Osteocyte (in vitro differentiated cells): ENCODE results near the gene GFRA4. TPM values are rescaled to one million over a fixed set of nuclear protein-coding genes. Genes with fewer than 3 reads are reported as not detected.

Experiments used
- DNase-seq: peaks from one replicate; pipeline ENCODE4 v3.0.0; 2021; ENCODE audit warnings: mixed read lengths; ENCODE audit not compliant: unreplicated experiment; ENCODE audit errors: extremely low spot score
- H3K27ac Mint-ChIP-seq: one replicate; pipeline ENCODE4 v1.8.0; 2021; ENCODE audit warnings: mild to moderate bottlenecking, mixed read lengths; ENCODE audit not compliant: unreplicated experiment
- H3K27me3 Mint-ChIP-seq: one replicate; pipeline ENCODE4 v1.8.0; 2021; ENCODE audit warnings: mixed read lengths; ENCODE audit not compliant: unreplicated experiment
- H3K36me3 Mint-ChIP-seq: one replicate; pipeline ENCODE4 v1.8.0; 2021; ENCODE audit warnings: mixed read lengths; ENCODE audit not compliant: unreplicated experiment
- H3K4me1 Mint-ChIP-seq: one replicate; pipeline ENCODE4 v1.8.0; 2021; ENCODE audit warnings: mixed read lengths; ENCODE audit not compliant: unreplicated experiment
- H3K4me3 Mint-ChIP-seq: one replicate; pipeline ENCODE4 v1.8.0; 2021; ENCODE audit warnings: mild to moderate bottlenecking, moderate library complexity, mixed read lengths; ENCODE audit not compliant: unreplicated experiment
- H3K9me3 Mint-ChIP-seq: one replicate; pipeline ENCODE4 v1.8.0; 2021; ENCODE audit warnings: mixed read lengths; ENCODE audit not compliant: unreplicated experiment
- total RNA-seq: library from RNA; stranded (reverse); gene quantifications from 2 replicates; pipeline ENCODE4 v1.2.1, GENCODE V29; 2021
- TF ChIP-seq, protein P1 (sequence below): fragments of 200-600 bp; sonication (generic); IDR thresholded peaks from 2 replicates; pipeline ENCODE4 v1.5.0; 2021; ENCODE audit warnings: antibody characterized with exemption, mild to moderate bottlenecking, moderate library complexity

GFRA4 gene
- total RNA-seq, 1 donor from 2014 or later = not detected

DNA sequence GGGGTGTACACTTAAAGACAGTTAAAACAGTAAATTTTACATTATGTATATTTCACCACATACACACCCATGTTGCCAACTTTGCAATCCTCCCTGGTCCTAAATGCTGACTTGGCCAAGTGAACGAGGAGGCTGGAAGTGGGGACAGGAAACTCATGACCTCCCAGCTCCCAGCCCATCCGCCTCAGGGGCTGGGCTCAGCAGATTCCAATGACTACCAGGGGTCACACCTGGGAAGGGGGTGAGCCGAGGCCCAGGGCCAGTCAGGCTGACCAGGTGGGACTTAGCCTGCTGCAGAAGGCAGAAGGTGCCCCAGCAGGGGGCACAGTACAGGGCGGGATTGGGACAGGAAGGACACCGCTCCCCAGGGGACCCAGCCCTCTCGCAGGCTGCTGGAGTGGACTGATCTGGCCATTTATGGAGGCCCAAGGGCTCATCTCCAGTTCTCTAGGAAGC lies 46.8 kb upstream of the GFRA4 start:
- H3K27me3 Mint-ChIP-seq = no peaks in the 10 kb centered on the region
- TF ChIP-seq, protein P1, sequence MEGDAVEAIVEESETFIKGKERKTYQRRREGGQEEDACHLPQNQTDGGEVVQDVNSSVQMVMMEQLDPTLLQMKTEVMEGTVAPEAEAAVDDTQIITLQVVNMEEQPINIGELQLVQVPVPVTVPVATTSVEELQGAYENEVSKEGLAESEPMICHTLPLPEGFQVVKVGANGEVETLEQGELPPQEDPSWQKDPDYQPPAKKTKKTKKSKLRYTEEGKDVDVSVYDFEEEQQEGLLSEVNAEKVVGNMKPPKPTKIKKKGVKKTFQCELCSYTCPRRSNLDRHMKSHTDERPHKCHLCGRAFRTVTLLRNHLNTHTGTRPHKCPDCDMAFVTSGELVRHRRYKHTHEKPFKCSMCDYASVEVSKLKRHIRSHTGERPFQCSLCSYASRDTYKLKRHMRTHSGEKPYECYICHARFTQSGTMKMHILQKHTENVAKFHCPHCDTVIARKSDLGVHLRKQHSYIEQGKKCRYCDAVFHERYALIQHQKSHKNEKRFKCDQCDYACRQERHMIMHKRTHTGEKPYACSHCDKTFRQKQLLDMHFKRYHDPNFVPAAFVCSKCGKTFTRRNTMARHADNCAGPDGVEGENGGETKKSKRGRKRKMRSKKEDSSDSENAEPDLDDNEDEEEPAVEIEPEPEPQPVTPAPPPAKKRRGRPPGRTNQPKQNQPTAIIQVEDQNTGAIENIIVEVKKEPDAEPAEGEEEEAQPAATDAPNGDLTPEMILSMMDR = no peak
- no peak for DNase-seq
- H3K4me1 Mint-ChIP-seq = peaks cover 24% of the 10 kb centered on the region
- H3K27ac Mint-ChIP-seq = no peak overlapping the region
- no peaks in the 10 kb centered on the region for H3K36me3 Mint-ChIP-seq
- H3K4me3 Mint-ChIP-seq = no peak overlapping the region
- H3K9me3 Mint-ChIP-seq = no peaks in the 10 kb centered on the region

DNA sequence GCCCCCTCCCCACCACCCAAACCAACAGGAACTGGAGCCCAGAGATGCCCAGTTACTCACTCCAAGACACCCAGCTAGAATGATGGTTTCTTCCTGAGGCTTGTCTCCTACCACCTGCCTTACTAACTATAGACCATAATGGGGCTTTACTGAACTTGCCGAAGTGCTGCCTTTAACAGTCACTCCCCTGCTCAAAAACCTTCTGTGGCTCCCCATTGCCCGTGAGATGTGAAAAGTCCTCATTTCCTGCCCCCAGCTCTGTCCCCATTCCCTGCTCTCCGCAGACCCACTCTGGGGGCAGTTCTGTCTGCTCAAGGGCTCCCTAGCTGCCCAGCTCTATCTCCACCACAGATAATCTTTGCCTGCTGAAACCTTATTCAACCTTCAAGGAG lies 44.3 kb upstream of the GFRA4 start:
- Mint-ChIP-seq H3K27ac (peak overlapping the region; percentile 63), H3K4me3 (no peak overlapping the region), H3K36me3 (no peaks in the 10 kb centered on the region), H3K27me3 (no peaks in the 10 kb centered on the region), H3K4me1 (peaks cover 24% of the 10 kb centered on the region), H3K9me3 (no peaks in the 10 kb centered on the region)
- TF ChIP-seq, protein P1 = no peak
- DNase-seq = no peak

DNA sequence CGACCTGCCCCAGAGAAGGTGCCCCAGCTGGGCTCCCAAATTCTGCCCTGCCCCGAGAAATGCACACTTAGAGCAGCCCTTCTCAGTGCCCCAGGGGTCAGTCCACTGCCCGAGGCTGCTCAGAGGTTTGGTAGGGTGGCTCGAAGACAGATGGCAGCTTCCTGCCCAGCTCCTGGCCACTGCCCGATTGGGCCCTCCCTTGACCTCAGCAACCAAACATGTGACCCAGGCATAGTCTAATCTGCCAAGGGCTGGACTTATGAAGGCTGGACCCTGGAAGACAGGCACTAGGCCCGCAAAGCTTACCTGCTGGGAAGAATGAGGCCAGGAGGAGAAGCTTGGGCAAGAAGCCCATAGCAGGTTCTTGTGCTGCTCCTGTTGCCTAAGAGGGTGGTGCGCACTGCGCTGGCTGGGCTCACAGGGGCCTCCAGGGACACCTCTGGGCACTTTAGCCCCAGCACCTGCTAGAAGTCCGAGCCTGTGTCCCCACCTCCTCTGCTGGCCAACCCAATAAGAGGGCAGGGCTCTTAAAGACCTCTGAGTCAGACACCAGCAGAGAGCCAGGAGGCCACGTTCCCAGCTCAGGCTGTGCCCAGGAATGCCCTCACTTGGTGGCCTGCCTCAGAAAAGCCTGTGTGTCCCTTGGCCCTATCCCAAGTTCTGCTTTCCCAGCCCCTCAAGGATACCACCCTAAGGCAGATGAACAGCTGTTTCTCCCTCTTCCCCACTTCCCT lies 43.7 kb upstream of the GFRA4 start:
- DNase-seq = no peak
- H3K27ac Mint-ChIP-seq = peak overlapping the region; percentile 63
- peaks cover 24% of the 10 kb centered on the region for H3K4me1 Mint-ChIP-seq
- TF ChIP-seq, protein P1 = no peak
- no peak overlapping the region for H3K4me3 Mint-ChIP-seq
- H3K9me3 Mint-ChIP-seq = no peaks in the 10 kb centered on the region
- H3K36me3 Mint-ChIP-seq = no peaks in the 10 kb centered on the region
- no peaks in the 10 kb centered on the region for H3K27me3 Mint-ChIP-seq

DNA sequence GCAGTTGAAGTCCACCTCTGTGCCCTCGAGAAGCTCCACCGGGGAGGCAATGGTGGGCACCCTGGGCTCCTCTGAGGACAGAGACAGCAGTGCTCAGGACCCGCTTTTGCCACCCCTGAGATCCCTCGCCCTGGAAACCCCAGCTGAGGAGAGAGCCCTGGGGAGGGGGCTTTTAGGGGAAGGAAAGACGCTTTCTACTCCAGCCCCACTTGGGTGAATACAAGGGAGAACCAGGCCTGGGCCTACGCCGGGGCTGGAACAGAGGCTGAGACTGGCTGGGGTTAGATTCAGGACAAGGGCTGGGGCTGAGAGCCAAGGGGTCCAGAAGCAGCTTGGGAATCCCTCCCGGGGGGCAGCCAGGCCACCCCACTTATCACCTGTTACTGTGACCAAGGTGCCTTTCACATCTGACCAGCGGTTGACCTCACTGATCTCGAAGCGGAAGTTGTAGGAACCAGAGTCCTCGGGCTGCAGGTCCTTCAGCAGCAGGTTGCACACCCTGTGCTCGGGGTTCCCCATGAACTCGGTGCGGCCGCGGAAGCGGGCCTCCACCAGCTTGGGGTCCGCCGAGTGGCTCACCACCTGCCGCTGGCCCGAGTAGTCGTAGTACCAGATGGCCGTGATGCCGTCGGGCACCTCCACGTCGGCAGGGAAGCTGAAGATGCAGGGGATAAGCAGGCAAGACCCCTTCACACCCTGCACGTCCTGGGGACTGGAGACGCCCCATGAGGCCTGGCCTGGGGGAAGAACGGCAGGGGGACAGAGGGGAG lies 43.0 kb upstream of the GFRA4 start:
- H3K27ac Mint-ChIP-seq = no peak overlapping the region
- H3K4me1 Mint-ChIP-seq = peaks cover 24% of the 10 kb centered on the region
- DNase-seq = no peak

More for the DNA sequence above, 43.0 kb upstream of the GFRA4 start:
- H3K36me3 Mint-ChIP-seq = no peaks in the 10 kb centered on the region
- no peak overlapping the region for H3K4me3 Mint-ChIP-seq
- no peaks in the 10 kb centered on the region for H3K27me3 Mint-ChIP-seq
- H3K9me3 Mint-ChIP-seq = no peaks in the 10 kb centered on the region
- TF ChIP-seq, protein P1 = no peak
